Trophoblast cell (in vitro differentiated cells and primary cell): ENCODE measurements around the gene ZNF575.

Experiments
- DNase-seq, 2 donors: peaks; one replicate each; pipeline ENCODE4 v3.0.0-alpha.2; 2016
- H2AFZ ChIP-seq: 2 replicates; pipeline ENCODE4 v1.6.1; 2013; ENCODE audit warnings: low read length, moderate library complexity, mild to moderate bottlenecking; ENCODE audit not compliant: insufficient read depth, poor library complexity
- H2AK5ac ChIP-seq: 2 replicates; pipeline ENCODE4 v1.6.1; 2013; ENCODE audit warnings: mild to moderate bottlenecking, low read length
- H2BK120ac ChIP-seq: 2 replicates; pipeline ENCODE4 v1.6.1; 2013; ENCODE audit warnings: low read length, mild to moderate bottlenecking, moderate library complexity; ENCODE audit not compliant: insufficient read depth, poor library complexity
- H2BK12ac ChIP-seq: 2 replicates; pipeline ENCODE4 v1.6.1; 2013; ENCODE audit warnings: mild to moderate bottlenecking, low read length, moderate library complexity
- H2BK5ac ChIP-seq: 2 replicates; pipeline ENCODE4 v1.6.1; 2013; ENCODE audit warnings: low read length, low read depth, moderate library complexity, mild to moderate bottlenecking; ENCODE audit not compliant: poor library complexity
- H3K14ac ChIP-seq: 2 replicates; pipeline ENCODE4 v1.6.1; 2013; ENCODE audit warnings: mild to moderate bottlenecking, low read length
- H3K18ac ChIP-seq: 2 replicates; pipeline ENCODE4 v1.6.1; 2013; ENCODE audit warnings: mild to moderate bottlenecking, low read length
- H3K23ac ChIP-seq: 2 replicates; pipeline ENCODE4 v1.6.1; 2013; ENCODE audit warnings: low read length
- H3K27ac ChIP-seq: 2 replicates; pipeline ENCODE4 v1.5.1; 2013; ENCODE audit warnings: low read depth, mild to moderate bottlenecking, inconsistent platforms, low read length, moderate library complexity
- H3K27me3 ChIP-seq: 2 replicates; pipeline ENCODE4 v1.6.1; 2013; ENCODE audit warnings: inconsistent platforms, mild to moderate bottlenecking, low read length, moderate library complexity; ENCODE audit not compliant: insufficient read depth
- H3K36me3 ChIP-seq, 2 experiments: 1 replicate in 1 of 2; 2 replicates in 1 of 2; pipeline ENCODE4 v1.6.1; 2013; ENCODE audit warnings: low read length in 2 of 2, mild to moderate bottlenecking in 2 of 2, moderate library complexity in 1 of 2; ENCODE audit not compliant: insufficient read depth in 2 of 2, control insufficient read depth in 1 of 2
- H3K4ac ChIP-seq: 2 replicates; pipeline ENCODE4 v1.6.1; 2013; ENCODE audit warnings: low read depth, mild to moderate bottlenecking, low read length, moderate library complexity
- H3K4me1 ChIP-seq, 2 experiments: 1 replicate in 1 of 2; 2 replicates in 1 of 2; pipeline ENCODE4 v1.6.1; 2013; ENCODE audit warnings: low read length in 2 of 2, mild to moderate bottlenecking in 2 of 2, moderate library complexity in 1 of 2; ENCODE audit not compliant: insufficient read depth in 2 of 2, control insufficient read depth in 1 of 2
- H3K4me2 ChIP-seq: 2 replicates; pipeline ENCODE4 v1.6.1; 2013; ENCODE audit warnings: inconsistent platforms, mild to moderate bottlenecking, low read length, moderate library complexity
- H3K4me3 ChIP-seq: 2 replicates; pipeline ENCODE4 v1.5.1; 2013; ENCODE audit warnings: mild to moderate bottlenecking, low read depth, low read length, inconsistent platforms
- H3K79me1 ChIP-seq: one replicate; pipeline ENCODE4 v1.6.1; 2013; ENCODE audit warnings: low read length
- H3K79me2 ChIP-seq: 2 replicates; pipeline ENCODE4 v1.6.1; 2013; ENCODE audit warnings: low read length, mild to moderate bottlenecking; ENCODE audit not compliant: control insufficient read depth, insufficient read depth, poor library complexity
- H3K9ac ChIP-seq: 2 replicates; pipeline ENCODE4 v1.6.1; 2013; ENCODE audit warnings: mild to moderate bottlenecking, low read length
- H3K9me3 ChIP-seq: 2 replicates; pipeline ENCODE4 v1.6.1; 2013; ENCODE audit warnings: low read depth, mild to moderate bottlenecking, control low read depth, inconsistent platforms, low read length; ENCODE audit not compliant: insufficient read depth
- H4K12ac ChIP-seq: 2 replicates; pipeline ENCODE4 v1.6.1; 2013; ENCODE audit warnings: low read depth, mild to moderate bottlenecking, low read length, moderate library complexity
- H4K8ac ChIP-seq: 2 replicates; pipeline ENCODE4 v1.6.1; 2013; ENCODE audit warnings: low read depth, mild to moderate bottlenecking, low read length, moderate library complexity
- H4K91ac ChIP-seq: one replicate; pipeline ENCODE4 v1.6.1; 2013; ENCODE audit warnings: low read depth, mild to moderate bottlenecking, low read length, moderate library complexity
- WGBS: extraction: QIAGEN DNeasy Blood & Tissue Kit; methylation state at CpG from one replicate; pipeline ENCODE4 v1.1.7; 2013; ENCODE audit warnings: missing lambda C conversion rate; ENCODE audit not compliant: insufficient read length, insufficient coverage; ENCODE audit errors: extremely low coverage; 5-methylcytosine and 5-hydroxymethylcytosine counted together

The ZNF575 gene

DNA sequence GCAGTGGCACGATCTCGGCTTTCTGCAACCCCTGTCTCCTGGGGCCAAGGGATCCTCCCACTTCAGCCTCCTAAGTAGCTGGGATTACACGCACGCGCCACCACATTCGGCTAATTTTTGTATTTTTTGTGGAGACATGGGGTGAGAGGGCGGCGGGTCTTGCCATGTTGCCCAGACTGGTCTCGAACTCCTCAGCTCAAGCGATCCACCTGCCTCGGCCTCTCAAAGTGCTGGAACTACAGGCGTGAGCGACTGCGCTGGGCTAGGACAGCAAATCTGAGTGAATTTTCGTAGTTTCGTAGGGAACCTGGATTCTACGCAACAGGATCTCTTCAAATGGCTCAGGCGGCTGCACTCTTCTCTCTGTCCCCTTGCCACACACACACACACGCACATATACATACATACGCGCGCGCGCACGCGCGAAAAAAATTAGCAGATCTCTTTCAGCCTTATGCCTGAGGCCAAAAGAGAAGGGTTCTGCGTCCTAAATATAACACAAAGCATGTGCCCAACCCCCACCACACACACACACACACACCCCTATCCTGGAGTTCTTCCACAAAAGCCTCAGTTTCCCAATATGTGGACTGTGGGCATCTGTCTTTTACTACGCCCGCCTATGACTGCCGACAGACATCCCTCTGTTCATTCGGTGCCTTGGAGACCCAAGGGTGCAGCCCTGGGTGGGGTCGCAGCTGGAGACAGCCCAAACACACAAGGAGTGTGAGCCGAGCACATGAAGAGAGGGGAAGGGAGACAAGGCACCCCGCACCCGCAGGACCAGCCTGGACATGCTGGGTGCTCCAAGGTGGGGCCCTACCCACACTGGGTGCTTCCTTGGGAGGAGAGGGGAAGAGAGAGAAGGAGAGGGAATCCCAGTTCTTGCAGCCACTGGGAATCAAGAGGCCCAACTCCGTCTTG is 43.2 kb downstream of the ZNF575 start:
- H3K79me1 ChIP-seq, result peaks cover 6% of the 10 kb centered on the region

DNA sequence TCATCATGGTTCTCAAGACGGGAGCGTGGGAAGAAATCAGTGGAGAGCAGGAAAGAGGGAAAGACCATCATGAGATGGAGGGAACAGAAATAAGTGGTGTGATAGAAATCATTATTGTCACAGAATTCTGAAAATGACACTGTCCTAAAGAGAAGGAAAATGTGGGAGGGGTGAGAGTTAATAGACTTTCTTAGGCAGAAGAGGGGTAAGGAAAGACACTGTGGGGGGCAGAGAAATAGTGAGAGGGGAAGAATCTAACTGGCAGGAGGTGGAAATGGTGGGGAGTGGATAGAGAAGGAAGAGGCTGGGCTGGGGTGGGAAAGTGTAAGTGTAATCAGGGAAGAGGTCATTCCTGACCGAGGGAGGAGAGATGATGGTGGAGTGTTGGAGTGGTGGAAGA is 45.8 kb downstream of the ZNF575 start:
- WGBS, result 86% methylated on average over 1 of the region's 3 CpGs
- no peak overlapping the region for H3K27ac ChIP-seq

More for the DNA sequence above, 43.2 kb downstream of the ZNF575 start:
- Histone ChIP-seq H3K23ac (no peak overlapping the region), H3K9me3 (no peaks in the 10 kb centered on the region), H3K4ac (peak overlapping the region; percentile 23), H2BK5ac (peak overlapping the region; percentile 3), H3K79me2 (peaks cover 4% of the 10 kb centered on the region), H3K27ac (no peak overlapping the region), H3K9ac (no peak overlapping the region), H3K27me3 (no peaks in the 10 kb centered on the region), H3K14ac (no peak overlapping the region), H3K4me1 (peaks cover 3 to 13% of the 10 kb centered on the region in 2 experiments), H2AK5ac (peak overlapping the region; percentile 7), H3K4me2 (peak overlapping the region; percentile 64), H3K18ac (no peak overlapping the region), H4K91ac (peak overlapping the region; percentile 41), H3K4me3 (peak overlapping the region; percentile 63), H4K12ac (peak overlapping the region; percentile 54), H4K8ac (peak overlapping the region; percentile 87), H2BK120ac (no peak overlapping the region), H2AFZ (peak overlapping the region; percentile 73), H3K36me3 (peaks cover 2 to 9% of the 10 kb centered on the region in 2 experiments), H2BK12ac (no peak overlapping the region)
- no CpG with 5 or more reads among the region's 37 CpGs for WGBS
- DNase-seq, result peak; percentile 23 to 60

DNA sequence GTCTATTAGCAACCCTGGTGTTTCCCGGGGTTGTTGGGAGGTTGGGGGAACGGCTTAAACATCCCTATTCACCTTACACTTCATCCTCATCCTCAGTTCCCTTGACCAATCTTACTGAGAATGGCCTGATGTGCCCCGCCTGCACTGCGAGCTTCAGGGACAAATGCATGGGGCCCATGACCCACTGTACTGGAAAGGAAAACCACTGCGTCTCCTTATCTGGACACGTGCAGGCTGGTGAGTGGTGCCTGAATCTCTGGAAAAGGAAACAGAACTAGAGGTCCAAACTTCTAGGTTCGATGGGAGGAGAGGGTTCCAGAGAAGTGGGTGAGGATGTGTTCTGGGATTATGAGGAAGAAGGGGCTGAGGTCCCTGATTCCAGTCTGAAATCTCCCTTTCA is 48.5 kb downstream of the ZNF575 start:
- peaks cover 2% of the 10 kb centered on the region for H3K9me3 ChIP-seq
- H2BK120ac ChIP-seq, result no peak overlapping the region
- H3K14ac ChIP-seq, result no peak overlapping the region
- no peak overlapping the region for H2BK5ac ChIP-seq
- no peak overlapping the region for H3K4me2 ChIP-seq
- peaks cover 3% of the 10 kb centered on the region for H3K79me1 ChIP-seq
- H4K12ac ChIP-seq, result no peak overlapping the region
- H2BK12ac ChIP-seq, result no peak overlapping the region
- H3K27ac ChIP-seq, result no peak overlapping the region
- H3K27me3 ChIP-seq, result no peaks in the 10 kb centered on the region
- DNase-seq, result no peak
- no peaks in the 10 kb centered on the region for H3K79me2 ChIP-seq
- H3K9ac ChIP-seq, result no peak overlapping the region
- H3K18ac ChIP-seq, result no peak overlapping the region
- no peak overlapping the region for H3K4ac ChIP-seq
- H3K36me3 ChIP-seq, result peaks cover 0 to 5% of the 10 kb centered on the region in 2 experiments
- no peak overlapping the region for H2AFZ ChIP-seq
- H3K23ac ChIP-seq, result no peak overlapping the region
- no CpG with 5 or more reads among the region's 7 CpGs for WGBS
- peaks cover 0 to 4% of the 10 kb centered on the region in 2 experiments for H3K4me1 ChIP-seq
- H4K91ac ChIP-seq, result no peak overlapping the region
- no peak overlapping the region for H3K4me3 ChIP-seq
- no peak overlapping the region for H2AK5ac ChIP-seq
- H4K8ac ChIP-seq, result no peak overlapping the region

More for the DNA sequence above, 45.8 kb downstream of the ZNF575 start:
- Histone ChIP-seq H3K4me3 (no peak overlapping the region), H2AFZ (no peak overlapping the region), H3K79me2 (peaks cover 4% of the 10 kb centered on the region), H4K8ac (no peak overlapping the region), H3K9ac (no peak overlapping the region), H2AK5ac (no peak overlapping the region), H4K12ac (no peak overlapping the region), H3K4me2 (no peak overlapping the region), H4K91ac (no peak overlapping the region), H3K4ac (no peak overlapping the region), H3K27me3 (no peaks in the 10 kb centered on the region), H3K9me3 (peaks cover 1% of the 10 kb centered on the region), H2BK120ac (no peak overlapping the region), H3K36me3 (no peaks in the 10 kb centered on the region), H3K23ac (no peak overlapping the region), H3K14ac (no peak overlapping the region), H3K18ac (no peak overlapping the region), H2BK12ac (no peak overlapping the region), H2BK5ac (no peak overlapping the region), H3K4me1 (peaks cover 3 to 13% of the 10 kb centered on the region in 2 experiments), H3K79me1 (peaks cover 6% of the 10 kb centered on the region)
- no peak for DNase-seq

DNA sequence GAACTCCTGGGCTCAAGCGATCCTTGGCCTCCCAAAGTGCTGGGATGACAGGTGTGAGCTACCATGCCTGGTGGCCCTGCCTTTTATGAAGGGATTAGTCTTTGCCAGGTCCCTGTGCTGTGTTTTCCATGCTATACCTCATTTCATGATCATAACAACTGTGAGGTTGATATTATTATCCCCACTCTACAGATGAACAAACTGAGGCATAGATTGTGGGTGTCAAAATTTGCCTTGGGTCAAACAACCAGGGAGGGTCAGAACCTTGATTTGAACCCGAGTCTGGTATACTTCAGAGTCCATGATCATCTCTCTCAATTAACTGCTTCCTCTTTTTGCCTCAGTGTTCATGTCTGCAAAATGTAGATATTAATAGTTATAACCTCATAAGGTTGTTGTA is 49.5 kb downstream of the ZNF575 start:
- H3K9me3 ChIP-seq, result peaks cover 3% of the 10 kb centered on the region
- no peak overlapping the region for H4K12ac ChIP-seq
- no peak overlapping the region for H2BK5ac ChIP-seq
- no peak overlapping the region for H3K23ac ChIP-seq
- H3K4ac ChIP-seq, result no peak overlapping the region
- H2BK12ac ChIP-seq, result no peak overlapping the region
- peaks cover 0 to 4% of the 10 kb centered on the region in 2 experiments for H3K4me1 ChIP-seq
- no peak for DNase-seq
- H3K79me2 ChIP-seq, result no peaks in the 10 kb centered on the region
- no peak overlapping the region for H4K91ac ChIP-seq
- H3K27me3 ChIP-seq, result no peaks in the 10 kb centered on the region
- no peak overlapping the region for H3K14ac ChIP-seq
- H3K79me1 ChIP-seq, result peaks cover 3% of the 10 kb centered on the region
- no CpG with 5 or more reads among the region's 2 CpGs for WGBS
- no peak overlapping the region for H2AFZ ChIP-seq
- H3K4me3 ChIP-seq, result no peak overlapping the region
- H3K36me3 ChIP-seq, result peaks cover 0 to 8% of the 10 kb centered on the region in 2 experiments
- no peak overlapping the region for H2BK120ac ChIP-seq
- no peak overlapping the region for H3K9ac ChIP-seq
- no peak overlapping the region for H3K27ac ChIP-seq
- no peak overlapping the region for H4K8ac ChIP-seq
- H2AK5ac ChIP-seq, result no peak overlapping the region
- H3K4me2 ChIP-seq, result no peak overlapping the region
- H3K18ac ChIP-seq, result no peak overlapping the region
